SU-DHL-6 (cell line): ENCODE measurements around the gene TMCC3.

ENCODE experiments used
- H2AFZ ChIP-seq: fragments of 200-600 bp; sonication (generic); 2 replicates; pipeline ENCODE4 v1.6.1; 2014; ENCODE audit warnings: low read depth, mild to moderate bottlenecking, moderate library complexity, mixed read lengths, antibody characterized with exemption, low read length; ENCODE audit not compliant: severe bottlenecking
- H3F3A ChIP-seq: fragments of 200-600 bp; shearing (Covaris generic); 2 replicates; pipeline ENCODE4 v1.6.0; 2016; ENCODE audit warnings: antibody characterized with exemption, mild to moderate bottlenecking; ENCODE audit not compliant: insufficient read depth
- H3K27ac ChIP-seq: fragments of 200-600 bp; sonication (generic); 2 replicates; pipeline ENCODE4 v1.5.1; 2016; ENCODE audit warnings: low read depth, mild to moderate bottlenecking, low read length, moderate library complexity, mixed read lengths
- H3K27me3 ChIP-seq: fragments of 200-600 bp; sonication (generic), shearing (Covaris generic); 2 replicates; pipeline ENCODE4 v1.6.0; 2014; ENCODE audit warnings: mild to moderate bottlenecking, low read length
- H3K36me3 ChIP-seq: fragments of 200-600 bp; sonication (generic); 2 replicates; pipeline ENCODE4 v1.6.1; 2014; ENCODE audit warnings: mild to moderate bottlenecking, low read length, mixed read lengths
- H3K4me2 ChIP-seq: fragments of 300-600, 200-600 bp; shearing (Covaris generic), sonication (generic); 2 replicates; pipeline ENCODE4 v1.6.0; 2014; ENCODE audit warnings: low read length, low read depth, mild to moderate bottlenecking; ENCODE audit not compliant: poor library complexity, severe bottlenecking
- H3K4me3 ChIP-seq: fragments of 200-600 bp; sonication (generic); 2 replicates; pipeline ENCODE4 v1.5.1; 2014; ENCODE audit warnings: antibody characterized with exemption, low read length, mild to moderate bottlenecking, mixed read lengths; ENCODE audit not compliant: insufficient read depth, poor library complexity, severe bottlenecking
- H3K79me2 ChIP-seq: fragments of 200-600 bp; sonication (generic); 2 replicates; pipeline ENCODE4 v1.6.1; 2014; ENCODE audit warnings: mild to moderate bottlenecking, low read length, moderate library complexity; ENCODE audit not compliant: insufficient read depth
- H3K9ac ChIP-seq: fragments of 200-600 bp; sonication (generic); 2 replicates; pipeline ENCODE4 v1.7.0; 2014; ENCODE audit warnings: mild to moderate bottlenecking, low read length
- H3K9me2 ChIP-seq: fragments of 200-600 bp; sonication (generic); replicated peaks from 2 replicates; pipeline ENCODE4 v1.6.1; 2014; ENCODE audit warnings: low read length; ENCODE audit not compliant: insufficient read depth
- H3K9me3 ChIP-seq: fragments of 200-600 bp; sonication (generic); 2 replicates; pipeline ENCODE4 v1.6.1; 2014; ENCODE audit warnings: low read length, mixed read lengths; ENCODE audit not compliant: insufficient read depth
- H4K20me1 ChIP-seq: fragments of 200-600 bp; sonication (generic); 2 replicates; pipeline ENCODE4 v1.6.1; 2014; ENCODE audit warnings: low read depth, mild to moderate bottlenecking, antibody characterized with exemption, low read length, moderate library complexity, mixed read lengths
- CTCF ChIP-seq: fragments of 200-600 bp; sonication (generic); IDR thresholded peaks from one replicate; pipeline ENCODE4 v1.5.1; 2017; ENCODE audit warnings: antibody characterized with exemption, mild to moderate bottlenecking, low read length, moderate library complexity; ENCODE audit not compliant: insufficient read depth, poor library complexity, severe bottlenecking
- EZH2phosphoT487 ChIP-seq: fragments of 200-600 bp; sonication (generic), shearing (Covaris generic); conservative IDR thresholded peaks from 2 replicates; pipeline ENCODE4 v1.6.1; 2018; ENCODE audit warnings: mild to moderate bottlenecking, antibody characterized with exemption, low read length, moderate library complexity, mixed read lengths

TMCC3 gene

GRCh38 chr12:94628369-94628768, 22.0 kb downstream of the TMCC3 start:
- no peak overlapping the region for H3K4me3 ChIP-seq
- H3K9ac ChIP-seq, result no peak overlapping the region
- H3K36me3 ChIP-seq, result no peaks in the 10 kb centered on the region
- no peak overlapping the region for H3K4me2 ChIP-seq
- H3F3A ChIP-seq, result no peaks in the 10 kb centered on the region
- H4K20me1 ChIP-seq, result no peaks in the 10 kb centered on the region
- no peak overlapping the region for H3K27ac ChIP-seq
- H2AFZ ChIP-seq, result no peak overlapping the region
- H3K9me2 ChIP-seq, result no peaks in the 10 kb centered on the region
- no peaks in the 10 kb centered on the region for H3K9me3 ChIP-seq
- TF ChIP-seq EZH2phosphoT487, result no peak
- no peak for TF ChIP-seq CTCF
- H3K27me3 ChIP-seq, result no peaks in the 10 kb centered on the region
- H3K79me2 ChIP-seq, result no peaks in the 10 kb centered on the region

- no peak overlapping the region for H3K9ac ChIP-seq
- H3K9me3 ChIP-seq, result no peaks in the 10 kb centered on the region
- H3K79me2 ChIP-seq, result no peaks in the 10 kb centered on the region
- H3K27ac ChIP-seq, result no peak overlapping the region
- no peaks in the 10 kb centered on the region for H3K36me3 ChIP-seq
- H3K4me2 ChIP-seq, result no peak overlapping the region
- no peak for TF ChIP-seq EZH2phosphoT487
- TF ChIP-seq CTCF, result no peak
- no peaks in the 10 kb centered on the region for H3F3A ChIP-seq
- no peak overlapping the region for H2AFZ ChIP-seq
- H3K27me3 ChIP-seq, result no peaks in the 10 kb centered on the region
- H3K9me2 ChIP-seq, result no peaks in the 10 kb centered on the region
- no peak overlapping the region for H3K4me3 ChIP-seq
- no peaks in the 10 kb centered on the region for H4K20me1 ChIP-seq
Measured at GRCh38 chr12:94625531-94625930, 24.8 kb downstream of the TMCC3 start.

GRCh38 chr12:94623161-94623920, 27.0 kb downstream of the TMCC3 start:
- Histone ChIP-seq H3K27ac (no peak overlapping the region), H2AFZ (no peak overlapping the region), H3K4me3 (no peak overlapping the region), H3K27me3 (no peaks in the 10 kb centered on the region), H3K9me3 (no peaks in the 10 kb centered on the region), H3K79me2 (no peaks in the 10 kb centered on the region), H4K20me1 (no peaks in the 10 kb centered on the region), H3K4me2 (no peak overlapping the region), H3F3A (no peaks in the 10 kb centered on the region), H3K36me3 (no peaks in the 10 kb centered on the region), H3K9ac (no peak overlapping the region), H3K9me2 (no peaks in the 10 kb centered on the region)
- TF ChIP-seq CTCF (no peak), EZH2phosphoT487 (no peak)
